HepG2 (cell line): ENCODE results near the gene ENTREP3. TPM values are rescaled to one million over a fixed set of nuclear protein-coding genes. Genes with fewer than 3 reads are reported as not detected.

Experiments
- ATF1 ChIP-seq: IDR thresholded peaks from 2 replicates; pipeline ENCODE4 v1.6.1; 2016; ENCODE audit warnings: mild to moderate bottlenecking, control low read depth
- CBX1 ChIP-seq: IDR thresholded peaks from one replicate; pipeline ENCODE4 v1.6.1; 2016; ENCODE audit warnings: antibody characterized with exemption, low read depth
- DNMT1 ChIP-seq: sonication (generic); formaldehyde crosslinking; IDR thresholded peaks from 2 replicates; pipeline ENCODE4 v1.5.1; 2020; ENCODE audit warnings: mild to moderate bottlenecking, missing genetic modification reagents
- HES4 ChIP-seq: sonication (generic); formaldehyde crosslinking; IDR thresholded peaks from 2 replicates; pipeline ENCODE4 v1.9.0; 2021; ENCODE audit warnings: mild to moderate bottlenecking, missing genetic modification reagents, borderline replicate concordance
- MATR3 ChIP-seq: sonication (generic); formaldehyde crosslinking; IDR thresholded peaks from 2 replicates; pipeline ENCODE4 v1.4.0; 2020; ENCODE audit warnings: missing genetic modification reagents
- MEIS2 ChIP-seq: sonication (generic); formaldehyde crosslinking; IDR thresholded peaks from 2 replicates; pipeline ENCODE4 v1.9.0; 2021; ENCODE audit warnings: mild to moderate bottlenecking, missing genetic modification reagents
- MLLT10 ChIP-seq: sonication (generic); formaldehyde crosslinking; IDR thresholded peaks from 2 replicates; pipeline ENCODE4 v1.4.0; 2020; ENCODE audit warnings: missing genetic modification reagents
- PRDM10 ChIP-seq: sonication (generic); formaldehyde crosslinking; IDR thresholded peaks from 2 replicates; pipeline ENCODE4 v1.4.0; 2020; ENCODE audit warnings: low read depth, missing genetic modification reagents
- RAD21 ChIP-seq: fragments of 450-650 bp; formaldehyde crosslinking; IDR thresholded peaks from 2 replicates; pipeline ENCODE4 v1.5.0; 2020; ENCODE audit warnings: mild to moderate bottlenecking
- RORA ChIP-seq: sonication (generic); formaldehyde crosslinking; IDR thresholded peaks from 2 replicates; pipeline ENCODE4 v1.5.0; 2020; ENCODE audit warnings: mild to moderate bottlenecking, missing genetic modification reagents, moderate library complexity
- THYN1 ChIP-seq: sonication (generic); formaldehyde crosslinking; IDR thresholded peaks from 2 replicates; pipeline ENCODE4 v1.8.1; 2023; ENCODE audit warnings: low read depth, mild to moderate bottlenecking, moderate library complexity, missing genetic modification reagents, borderline replicate concordance
- TRIM24 ChIP-seq: sonication (generic); formaldehyde crosslinking; IDR thresholded peaks from 2 replicates; pipeline ENCODE4 v1.8.0; 2022; ENCODE audit warnings: mild to moderate bottlenecking, missing genetic modification reagents
- YEATS2 ChIP-seq: sonication (generic); formaldehyde crosslinking; IDR thresholded peaks from 2 replicates; pipeline ENCODE4 v1.4.0; 2020; ENCODE audit warnings: missing genetic modification reagents, borderline replicate concordance
- ZFP1 ChIP-seq: IDR thresholded peaks from 2 replicates; pipeline ENCODE4 v1.6.1; 2016
- ZNF646 ChIP-seq: sonication (generic); formaldehyde crosslinking; IDR thresholded peaks from 2 replicates; pipeline ENCODE4 v1.9.0; 2021; ENCODE audit warnings: mild to moderate bottlenecking, missing genetic modification reagents
- ZNF780A ChIP-seq: sonication (generic); formaldehyde crosslinking; IDR thresholded peaks from 2 replicates; pipeline ENCODE4 v1.8.0; 2022; ENCODE audit warnings: mild to moderate bottlenecking, missing genetic modification reagents, moderate library complexity
- ZSCAN20 ChIP-seq: sonication (generic); formaldehyde crosslinking; IDR thresholded peaks from 2 replicates; pipeline ENCODE4 v1.4.0; 2020; ENCODE audit warnings: missing genetic modification reagents, mild to moderate bottlenecking, borderline replicate concordance
- polyA plus RNA-seq, 8 experiments: library from polyadenylated mRNA; depleted of rRNA in 3 of 8; stranded (reverse) in 7 of 8; unstranded in 1 of 8; fragments of >200 nt; fragmentation: Illumina TruSeq in 4 of 8; extraction: Trizol in 4 of 8; gene quantifications; 2 replicates each; pipeline versions ENCODE4 v1.2.1 to v1.2.3, GENCODE V29; 2011 to 2016; ENCODE audit warnings: low read depth in 4 of 8, missing spikeins in 1 of 8, mixed read lengths in 1 of 8; ENCODE audit not compliant: insufficient read depth in 1 of 8
- total RNA-seq, 5 experiments: library from RNA; depleted of rRNA; stranded (reverse); fragments of >200 nt; fragmentation: Illumina TruSeq; extraction: Trizol; gene quantifications; 2 replicates each; pipeline ENCODE4 v1.2.3, GENCODE V29; 2016; ENCODE audit warnings: low read depth in 1 of 5
- TF ChIP-seq, protein P1 (sequence below): sonication (generic); formaldehyde crosslinking; IDR thresholded peaks from 2 replicates; pipeline ENCODE4 v1.4.0; 2020; ENCODE audit warnings: mild to moderate bottlenecking, missing genetic modification reagents

ENTREP3 gene
- total and polyA plus RNA-seq, 2 of the 13 experiments (the other 11 are each of a cell fraction or from before 2014, with no cell fraction given): 4.1 to 9.9 TPM

DNA sequence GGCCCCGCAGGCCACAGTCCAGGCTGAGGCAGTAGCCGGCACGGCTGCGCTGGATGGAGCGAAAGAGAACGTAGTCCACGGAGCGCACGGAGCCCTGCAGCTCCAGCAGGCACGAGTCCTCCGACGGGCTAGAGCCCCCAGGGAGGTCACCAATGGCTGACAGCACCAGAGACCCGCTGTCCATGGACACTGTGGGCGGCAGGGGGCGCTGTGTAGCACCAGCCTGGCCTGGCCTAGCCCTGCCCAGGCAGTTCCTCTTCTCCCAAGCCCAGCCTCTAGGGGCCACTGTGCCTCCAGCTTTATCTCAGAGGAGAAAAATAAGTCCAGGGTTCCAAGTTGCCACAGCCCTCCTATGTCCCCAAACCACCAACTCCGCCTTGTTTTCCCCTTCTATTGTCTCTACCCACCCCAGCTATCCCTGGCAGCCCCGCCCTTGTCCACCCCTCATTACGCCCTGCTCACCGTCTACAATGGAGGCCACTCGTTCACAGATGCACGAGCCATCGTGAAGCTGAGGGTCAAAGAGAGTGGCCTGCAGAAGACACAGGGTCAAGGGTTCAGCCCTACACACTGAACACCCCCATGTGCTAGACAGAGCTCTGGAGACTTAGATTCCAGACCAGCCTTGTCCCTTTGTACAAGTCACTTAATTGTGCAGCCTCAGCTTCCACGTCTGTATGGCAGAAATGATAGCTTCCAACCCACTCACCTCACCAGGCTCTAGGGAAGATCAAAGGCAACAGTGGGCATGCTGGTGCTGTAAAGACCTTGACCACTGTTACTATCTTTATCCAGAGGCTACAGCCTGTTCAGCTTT lies 4.4 kb downstream of the ENTREP3 start (continued):
- TF ChIP-seq PRDM10 (CRISPR knock-in tag) (no peak; the same call in 1 of the 2 replicates), ZNF646 (no peak), MEIS2 (CRISPR knock-in tag) (peak; percentile 19), CBX1 (no peak), DNMT1 (no peak), ZSCAN20 (CRISPR knock-in tag) (no peak), TRIM24 (CRISPR knock-in tag) (no peak), MLLT10 (no peak), RORA (CRISPR knock-in tag) (no peak), ZFP1 (no peak), HES4 (CRISPR knock-in tag) (peak; percentile 75; the same call in 1 of the 2 replicates), ZNF780A (CRISPR knock-in tag) (no peak), ATF1 (no peak), THYN1 (no peak), YEATS2 (CRISPR knock-in tag) (no peak), RAD21 (peak; percentile 97), MATR3 (no peak)
- TF ChIP-seq, protein P1, sequence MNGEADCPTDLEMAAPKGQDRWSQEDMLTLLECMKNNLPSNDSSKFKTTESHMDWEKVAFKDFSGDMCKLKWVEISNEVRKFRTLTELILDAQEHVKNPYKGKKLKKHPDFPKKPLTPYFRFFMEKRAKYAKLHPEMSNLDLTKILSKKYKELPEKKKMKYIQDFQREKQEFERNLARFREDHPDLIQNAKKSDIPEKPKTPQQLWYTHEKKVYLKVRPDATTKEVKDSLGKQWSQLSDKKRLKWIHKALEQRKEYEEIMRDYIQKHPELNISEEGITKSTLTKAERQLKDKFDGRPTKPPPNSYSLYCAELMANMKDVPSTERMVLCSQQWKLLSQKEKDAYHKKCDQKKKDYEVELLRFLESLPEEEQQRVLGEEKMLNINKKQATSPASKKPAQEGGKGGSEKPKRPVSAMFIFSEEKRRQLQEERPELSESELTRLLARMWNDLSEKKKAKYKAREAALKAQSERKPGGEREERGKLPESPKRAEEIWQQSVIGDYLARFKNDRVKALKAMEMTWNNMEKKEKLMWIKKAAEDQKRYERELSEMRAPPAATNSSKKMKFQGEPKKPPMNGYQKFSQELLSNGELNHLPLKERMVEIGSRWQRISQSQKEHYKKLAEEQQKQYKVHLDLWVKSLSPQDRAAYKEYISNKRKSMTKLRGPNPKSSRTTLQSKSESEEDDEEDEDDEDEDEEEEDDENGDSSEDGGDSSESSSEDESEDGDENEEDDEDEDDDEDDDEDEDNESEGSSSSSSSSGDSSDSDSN (CRISPR knock-in tag): peak; percentile 29; the same call in 1 of the 2 replicates
